Measurements from ENCODE around the gene WIPF3. TPM values are rescaled to one million over a fixed set of nuclear protein-coding genes. Genes with fewer than 3 reads are reported as not detected.

The WIPF3 gene
- total RNA-seq, 1 experiment from 2014 or later = 11.6 TPM

DNA sequence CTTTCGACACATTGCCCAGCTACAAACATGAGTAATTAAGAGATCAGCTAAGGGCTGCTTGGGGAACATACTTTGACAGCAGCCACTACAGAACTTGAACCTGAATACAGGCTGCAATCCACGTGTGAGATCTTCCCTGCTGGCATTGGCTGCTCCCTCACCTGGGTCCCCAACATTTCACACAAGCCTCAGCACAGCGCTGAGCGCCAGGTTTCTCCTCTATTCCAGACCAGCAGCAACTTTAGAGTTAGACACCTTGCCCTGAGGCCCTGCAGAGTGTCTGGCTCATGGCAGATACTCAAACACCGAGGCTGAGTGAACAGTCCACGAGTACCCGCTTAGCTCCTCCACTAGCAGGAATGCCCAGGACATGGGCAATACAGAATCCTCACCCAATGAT lies 1.3 kb upstream of the WIPF3 start:
- Histone ChIP-seq H3K23ac (ENCODE audit: insufficient read length, low read depth, low read length) (no peak overlapping the region), H3K14ac (ENCODE audit: insufficient read depth, low read length) (no peak overlapping the region), H3K9me3 (ENCODE audit: control insufficient read depth, low read depth, low read length) (no peaks in the 10 kb centered on the region), H3K23me2 (ENCODE audit: insufficient read length, low read depth, low read length, poor library complexity, severe bottlenecking) (peaks cover 5% of the 10 kb centered on the region), H3K56ac (ENCODE audit: insufficient read length, low read depth, low read length) (no peak overlapping the region), H3K27ac (ENCODE audit: insufficient read length, low read depth, low read length) (no peak overlapping the region), H4K91ac (ENCODE audit: insufficient read length, low read depth, low read length) (no peak overlapping the region), H2BK15ac (ENCODE audit: low read depth, low read length) (no peak overlapping the region), H2AK5ac (ENCODE audit: insufficient read length, low read length) (no peak overlapping the region), H2BK120ac (ENCODE audit: low read depth, low read length, poor library complexity, severe bottlenecking) (no peak overlapping the region), H2BK20ac (ENCODE audit: low read depth, low read length, poor library complexity, severe bottlenecking) (no peak overlapping the region), H3K27me3 (ENCODE audit: insufficient read depth, low read length) (peaks cover 4% of the 10 kb centered on the region; the same call in 1 of the 2 replicates), H3K4ac (ENCODE audit: low read depth, low read length) (no peak overlapping the region), H4K5ac (ENCODE audit: insufficient read length, low read depth, low read length) (no peak overlapping the region), H3T11ph (ENCODE audit: low read length) (no peak overlapping the region), H2BK5ac (ENCODE audit: insufficient read length, low read length) (no peak overlapping the region), H2AFZ (ENCODE audit: low read length) (no peak overlapping the region), H3K79me1 (ENCODE audit: insufficient read depth, low read depth, low read length, poor library complexity, severe bottlenecking) (no peaks in the 10 kb centered on the region), H4K8ac (replicated peaks; ENCODE audit: insufficient read length, low read depth, low read length) (no peak overlapping the region), H3K4me2 (ENCODE audit: insufficient read depth, insufficient read length, low read length) (no peak overlapping the region), H3K18ac (ENCODE audit: insufficient read length, low read depth, low read length) (no peak overlapping the region), H4K20me1 (ENCODE audit: control insufficient read depth, insufficient read depth, insufficient read length) (no peaks in the 10 kb centered on the region), H2BK12ac (ENCODE audit: insufficient read length, low read depth, low read length) (no peak overlapping the region), H3K9ac (ENCODE audit: extremely low read depth, insufficient read length, low read length) (no peak overlapping the region), H3K79me2 (ENCODE audit: insufficient read depth, low read length) (no peaks in the 10 kb centered on the region), H3K4me1 (ENCODE audit: insufficient read depth, low read length) (no peaks in the 10 kb centered on the region; the same call in 1 of the 2 replicates)
- H3K9me3 Mint-ChIP-seq = no peaks in the 10 kb centered on the region
- no peak for DNase-seq
- H3K4me1 Mint-ChIP-seq = peaks cover 10 to 23% of the 10 kb centered on the region in 2 experiments
- no peak overlapping the region; a peak in 1 of 5 replicates for H3K4me3 Mint-ChIP-seq
- TF ChIP-seq, protein P1, sequence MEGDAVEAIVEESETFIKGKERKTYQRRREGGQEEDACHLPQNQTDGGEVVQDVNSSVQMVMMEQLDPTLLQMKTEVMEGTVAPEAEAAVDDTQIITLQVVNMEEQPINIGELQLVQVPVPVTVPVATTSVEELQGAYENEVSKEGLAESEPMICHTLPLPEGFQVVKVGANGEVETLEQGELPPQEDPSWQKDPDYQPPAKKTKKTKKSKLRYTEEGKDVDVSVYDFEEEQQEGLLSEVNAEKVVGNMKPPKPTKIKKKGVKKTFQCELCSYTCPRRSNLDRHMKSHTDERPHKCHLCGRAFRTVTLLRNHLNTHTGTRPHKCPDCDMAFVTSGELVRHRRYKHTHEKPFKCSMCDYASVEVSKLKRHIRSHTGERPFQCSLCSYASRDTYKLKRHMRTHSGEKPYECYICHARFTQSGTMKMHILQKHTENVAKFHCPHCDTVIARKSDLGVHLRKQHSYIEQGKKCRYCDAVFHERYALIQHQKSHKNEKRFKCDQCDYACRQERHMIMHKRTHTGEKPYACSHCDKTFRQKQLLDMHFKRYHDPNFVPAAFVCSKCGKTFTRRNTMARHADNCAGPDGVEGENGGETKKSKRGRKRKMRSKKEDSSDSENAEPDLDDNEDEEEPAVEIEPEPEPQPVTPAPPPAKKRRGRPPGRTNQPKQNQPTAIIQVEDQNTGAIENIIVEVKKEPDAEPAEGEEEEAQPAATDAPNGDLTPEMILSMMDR (conservative IDR thresholded peaks at IDR 0.05) = no peak
- H3K36me3 Mint-ChIP-seq (ENCODE audit: insufficient read depth in 1 of 3, low read depth in 3 of 3) = no peaks in the 10 kb centered on the region
- H3K27me3 Mint-ChIP-seq (ENCODE audit: low read depth) = peaks cover 72% of the 10 kb centered on the region
- WGBS (ENCODE audit: extremely low coverage, insufficient read length, low lambda C conversion rate) = no CpG with 5 or more reads among the region's 7 CpGs
- no peak overlapping the region for H3K27ac Mint-ChIP-seq

Data from H9 (cell line).